Measurements from ENCODE around the gene MEF2D. TPM values are rescaled to one million over a fixed set of nuclear protein-coding genes. Genes with fewer than 3 reads are reported as not detected.

Gene MEF2D
- total and polyA plus RNA-seq, 10 donors = 7.4 to 103 (median 61.6) TPM

- Histone ChIP-seq H3K9me3 (no peaks in the 10 kb centered on the region), H3K27ac (no peak overlapping the region), H3K4me1 (peaks cover 11 to 40% (median 19%) of the 10 kb centered on the region in 6 donors), H3K4me3 (no peak overlapping the region), H3K36me3 (no peaks in the 10 kb centered on the region), H3K27me3 (replicated peaks in 1 of 7) (peaks cover 16 to 100% (median 100%) of the 10 kb centered on the region in 7 donors)
- no peak for DNase-seq
- intact Hi-C loops (cut with DNase I; ENCODE audit: low total_unique reads) = no loop called here
- WGBS, 5 donors = 16 to 23% (median 19%) methylated on average over 11 to 14 of the region's 14 CpGs
- TF ChIP-seq POLR2A (IDR thresholded peaks at IDR 0.05) (no peak), POLR2AphosphoS5 (IDR thresholded peaks at IDR 0.05) (no peak)
- TF ChIP-seq, protein P1, sequence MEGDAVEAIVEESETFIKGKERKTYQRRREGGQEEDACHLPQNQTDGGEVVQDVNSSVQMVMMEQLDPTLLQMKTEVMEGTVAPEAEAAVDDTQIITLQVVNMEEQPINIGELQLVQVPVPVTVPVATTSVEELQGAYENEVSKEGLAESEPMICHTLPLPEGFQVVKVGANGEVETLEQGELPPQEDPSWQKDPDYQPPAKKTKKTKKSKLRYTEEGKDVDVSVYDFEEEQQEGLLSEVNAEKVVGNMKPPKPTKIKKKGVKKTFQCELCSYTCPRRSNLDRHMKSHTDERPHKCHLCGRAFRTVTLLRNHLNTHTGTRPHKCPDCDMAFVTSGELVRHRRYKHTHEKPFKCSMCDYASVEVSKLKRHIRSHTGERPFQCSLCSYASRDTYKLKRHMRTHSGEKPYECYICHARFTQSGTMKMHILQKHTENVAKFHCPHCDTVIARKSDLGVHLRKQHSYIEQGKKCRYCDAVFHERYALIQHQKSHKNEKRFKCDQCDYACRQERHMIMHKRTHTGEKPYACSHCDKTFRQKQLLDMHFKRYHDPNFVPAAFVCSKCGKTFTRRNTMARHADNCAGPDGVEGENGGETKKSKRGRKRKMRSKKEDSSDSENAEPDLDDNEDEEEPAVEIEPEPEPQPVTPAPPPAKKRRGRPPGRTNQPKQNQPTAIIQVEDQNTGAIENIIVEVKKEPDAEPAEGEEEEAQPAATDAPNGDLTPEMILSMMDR (IDR thresholded peaks at IDR 0.05 in 8 of 11, conservative IDR thresholded peaks at IDR 0.05 in 3 of 11) = no peak
These were observed 60.8 kb downstream of the MEF2D start for GRCh38 chr1:156439777-156440183.

DNA sequence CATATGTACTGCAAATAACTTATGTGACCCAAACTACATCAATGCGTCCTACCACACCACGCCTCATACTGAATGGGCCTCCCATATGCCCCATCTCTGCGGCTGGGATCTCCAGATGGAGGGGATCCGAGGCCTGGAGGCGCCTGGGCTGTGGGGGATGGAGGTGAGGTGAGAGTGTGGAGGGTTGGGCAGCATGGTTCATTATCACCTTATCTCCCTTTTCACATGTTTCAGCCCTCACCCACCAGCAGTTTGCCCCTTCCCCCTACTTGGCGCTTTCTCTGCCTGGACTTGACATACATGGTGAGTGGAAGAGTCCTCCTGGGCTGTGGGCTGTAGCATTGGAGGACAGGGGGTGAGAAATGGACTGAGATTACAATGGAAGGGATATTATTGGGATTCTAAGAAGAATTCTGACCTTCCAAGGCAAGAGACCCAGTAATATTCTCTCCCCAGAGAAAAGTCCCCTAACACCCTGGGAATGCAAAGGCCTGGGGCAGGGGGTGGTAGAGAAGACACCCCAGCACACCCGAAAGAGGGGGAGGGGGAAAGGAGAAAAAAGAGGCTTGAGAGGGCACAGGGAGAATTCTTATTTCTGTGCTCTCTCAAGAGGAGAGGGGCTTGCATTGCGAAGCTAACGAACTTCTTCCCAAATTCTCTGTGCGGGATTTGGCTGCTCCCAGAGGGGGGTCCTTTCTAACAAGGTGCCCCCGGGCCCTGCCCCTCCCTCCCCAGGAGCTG, 61.4 kb downstream of the MEF2D start:
- Histone ChIP-seq H3K27ac (no peak overlapping the region), H3K9me3 (no peaks in the 10 kb centered on the region), H3K4me1 (peaks cover 11 to 43% (median 19%) of the 10 kb centered on the region in 6 donors), H3K4me3 (no peak overlapping the region), H3K36me3 (no peaks in the 10 kb centered on the region), H3K27me3 (replicated peaks in 1 of 7) (peaks cover 16 to 100% (median 100%) of the 10 kb centered on the region in 7 donors)
- TF ChIP-seq POLR2AphosphoS5 (IDR thresholded peaks at IDR 0.05) = no peak
- TF ChIP-seq POLR2A (IDR thresholded peaks at IDR 0.05) = no peak
- TF ChIP-seq, protein P1 (IDR thresholded peaks at IDR 0.05 in 8 of 11, conservative IDR thresholded peaks at IDR 0.05 in 3 of 11) = no peak
- no peak for DNase-seq
- intact Hi-C loops (cut with DNase I; ENCODE audit: low total_unique reads) = no loop called here
- WGBS, 5 donors = 24 to 41% (median 27%) methylated on average over 11 of the region's 11 CpGs

DNA sequence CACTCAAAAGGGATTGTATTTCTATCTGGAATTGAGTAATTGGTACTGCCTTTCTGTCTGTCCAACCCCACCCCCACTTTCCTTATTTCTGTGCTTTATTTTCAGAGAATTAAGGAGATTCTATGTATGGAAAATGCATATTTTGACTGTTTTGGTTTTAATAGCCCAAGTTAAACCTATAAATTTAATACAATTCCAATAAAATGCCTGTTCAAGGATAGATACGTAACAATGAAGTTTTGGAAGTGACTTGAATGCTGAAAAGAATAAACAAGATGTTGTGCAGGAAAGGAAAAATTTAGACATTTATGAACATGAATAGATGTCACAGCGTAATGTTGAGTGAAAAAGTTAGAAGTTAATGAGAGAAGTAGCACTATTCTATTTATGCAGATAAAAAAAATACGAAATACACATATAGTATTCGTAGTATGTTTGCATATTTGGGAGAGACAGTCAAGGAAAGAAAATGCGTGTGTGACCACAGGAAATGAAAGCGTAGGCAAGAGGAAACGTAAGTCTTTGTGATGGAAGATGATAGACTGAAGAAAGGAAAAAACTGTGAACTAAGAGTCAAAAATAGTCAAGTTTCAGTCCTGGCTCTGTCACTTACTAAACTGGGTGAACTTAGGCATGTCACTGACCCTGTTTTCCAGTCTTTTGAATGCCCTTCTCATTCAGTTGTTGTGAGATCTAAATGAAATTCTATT, 62.1 kb downstream of the MEF2D start:
- 20 to 23% (median 22%) methylated on average over 7 of the region's 7 CpGs for whole genome bisulfite sequencing, 5 donors
- H3K4me1 ChIP-seq = peaks cover 11 to 43% (median 19%) of the 10 kb centered on the region in 6 donors

More for the DNA sequence above, 62.1 kb downstream of the MEF2D start:
- no peak overlapping the region for H3K27ac ChIP-seq
- intact Hi-C loops (cut with DNase I; ENCODE audit: low total_unique reads) = no loop called here
- no peaks in the 10 kb centered on the region for H3K9me3 ChIP-seq
- DNase-seq = no peak
- peaks cover 16 to 100% (median 100%) of the 10 kb centered on the region in 7 donors for H3K27me3 ChIP-seq (replicated peaks in 1 of 7)
- no peaks in the 10 kb centered on the region for H3K36me3 ChIP-seq
- no peak for TF ChIP-seq POLR2A (IDR thresholded peaks at IDR 0.05)
- TF ChIP-seq POLR2AphosphoS5 (IDR thresholded peaks at IDR 0.05) = no peak
- TF ChIP-seq, protein P1 (IDR thresholded peaks at IDR 0.05 in 8 of 11, conservative IDR thresholded peaks at IDR 0.05 in 3 of 11) = no peak
- H3K4me3 ChIP-seq = no peak overlapping the region

All from spleen (tissue), 11 donors.